GM12801 (cell line): ENCODE measurements around the gene PLAU.

ENCODE experiments used
- CTCF ChIP-seq: IDR thresholded peaks from one replicate; pipeline ENCODE4 v1.5.1; 2011; ENCODE audit warnings: control low read depth; ENCODE audit not compliant: insufficient read length; ENCODE audit errors: extremely low read depth

Gene PLAU

GRCh38 chr10:73906524-73907447 lies 4.1 kb upstream of the PLAU start:
- no peak for TF ChIP-seq CTCF

- no peak for TF ChIP-seq CTCF
Observed at GRCh38 chr10:73907841-73908517, 3.0 kb upstream of the PLAU start.

- TF ChIP-seq CTCF: no peak
Observed at GRCh38 chr10:73908853-73909539, 1.9 kb upstream of the PLAU start.

- no peak for TF ChIP-seq CTCF
Observed at GRCh38 chr10:73909540-73910115, 1.3 kb upstream of the PLAU start.

GRCh38 chr10:73910401-73910763 lies 550 bp upstream of the PLAU start:
- no peak for TF ChIP-seq CTCF

- no peak for TF ChIP-seq CTCF
Observed at GRCh38 chr10:73911553-73912004, 647 bp downstream of the PLAU start.

- no peak for TF ChIP-seq CTCF
Observed at GRCh38 chr10:73914036-73914435, 3.1 kb downstream of the PLAU start.
